PC-9 (cell line): ENCODE measurements around the gene GALNT2.

Experiments used
- CTCF ChIP-seq: fragments of 200-600 bp; sonication (generic); conservative IDR thresholded peaks from 2 replicates; pipeline ENCODE4 v1.6.1; 2017; ENCODE audit warnings: mixed run types, antibody characterized with exemption, mild to moderate bottlenecking, moderate library complexity
- EZH2 ChIP-seq: fragments of 200-600 bp; sonication (generic); IDR thresholded peaks from 2 replicates; pipeline ENCODE4 v1.8.0; 2017; ENCODE audit warnings: antibody characterized with exemption, low read depth

- TF ChIP-seq EZH2 (no peak), CTCF (no peak)
Measured at GRCh38 chr1:230065161-230065560, 1.9 kb upstream of the GALNT2 start.
